ENCODE measurements around the gene YIPF4.
"Not testable (repeated sequence)": the region's sequence is repeated elsewhere in the genome, so short reads cannot be mapped to it uniquely, and the experiment has no call there.

The YIPF4 gene

GRCh38 chr2:32277674-32278477 lies at the start of gene YIPF4:
TSS of gene YIPF4 (plus strand) at chr2:32277904. CDS start at chr2:32278156, 252 bp downstream.
- DNase-seq: peak; percentile 95

DNA sequence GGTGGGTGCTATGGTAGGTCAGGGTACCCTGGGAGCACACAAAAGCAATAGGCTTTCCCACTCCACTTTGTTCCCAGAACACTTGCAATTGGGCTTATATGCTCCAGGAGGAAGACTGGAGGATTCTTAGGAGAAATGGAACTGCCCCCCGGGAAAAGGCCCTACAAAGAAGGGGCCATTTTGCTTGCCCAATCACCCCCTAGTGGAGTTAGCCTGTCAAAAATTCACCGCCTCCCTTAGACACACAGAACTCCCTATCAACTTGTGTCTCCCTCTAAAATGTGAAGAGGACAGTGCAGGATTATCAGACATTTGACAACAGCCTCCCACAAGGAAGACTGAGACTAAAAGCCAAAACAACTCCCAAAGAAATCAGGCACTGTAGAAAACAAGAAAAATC lies 49.5 kb upstream of the YIPF4 start:
- DNase-seq: no peak

DNA sequence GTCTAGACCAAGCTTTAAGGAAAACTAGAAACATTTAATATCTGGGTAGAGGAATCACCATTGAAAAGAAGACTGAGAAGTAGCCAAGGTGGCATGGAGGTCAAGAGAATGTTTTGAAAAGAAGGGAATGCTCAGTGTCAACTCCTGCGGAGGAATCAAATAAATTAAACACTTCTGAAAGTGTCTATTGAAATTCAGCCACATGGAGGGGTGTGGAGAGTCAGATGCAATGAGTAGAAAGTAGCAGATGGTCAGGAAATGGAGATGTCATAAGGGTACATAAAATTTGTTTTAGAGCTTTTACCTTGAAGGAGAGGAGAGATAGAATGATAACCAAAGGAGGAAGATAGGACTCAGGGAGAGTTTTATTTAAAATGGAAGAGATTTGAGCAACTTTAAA lies 48.1 kb upstream of the YIPF4 start:
- no peak for DNase-seq

DNA sequence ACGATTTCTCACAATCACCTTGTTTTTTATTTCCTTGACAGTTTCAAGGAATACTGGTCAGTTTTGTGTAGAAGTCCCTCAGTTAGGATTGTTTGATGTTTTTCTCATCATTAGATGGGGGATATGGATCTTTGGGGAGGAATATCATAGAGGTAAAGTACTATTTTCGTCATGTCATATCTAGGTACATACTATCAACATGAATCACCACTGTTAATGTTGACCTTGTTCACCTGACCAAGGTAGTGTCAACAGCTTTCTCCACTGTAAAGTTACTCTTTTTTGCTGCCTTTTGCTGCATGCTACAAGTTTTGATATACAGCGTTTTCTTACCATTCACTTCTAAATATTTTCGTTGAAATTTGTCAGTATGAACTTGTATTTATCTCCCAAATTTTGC lies 45.7 kb upstream of the YIPF4 start:
- no peak for DNase-seq

DNA sequence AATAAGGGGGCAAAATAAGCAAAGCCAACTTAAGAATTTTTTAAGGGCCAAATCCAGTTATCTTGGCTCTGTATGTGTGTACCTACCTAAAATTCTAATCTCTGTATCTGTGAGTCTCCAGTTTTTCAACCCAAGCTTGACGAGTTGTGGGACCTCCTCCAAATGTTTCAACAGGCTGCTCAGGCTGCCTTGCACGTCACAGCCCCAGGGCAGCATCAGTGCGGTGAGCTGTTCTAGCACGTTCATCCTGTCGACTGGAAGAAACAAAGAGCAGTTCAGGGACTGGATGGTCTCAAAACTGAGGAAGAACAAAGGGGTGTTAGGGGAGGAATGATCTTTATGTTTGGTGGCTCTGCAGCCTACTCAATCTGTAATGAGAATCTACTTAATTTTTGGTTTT lies 42.4 kb upstream of the YIPF4 start:
- DNase-seq: no peak

- no peak for DNase-seq
Measured at GRCh38 chr2:32237488-32237887, 40.2 kb upstream of the YIPF4 start.

DNA sequence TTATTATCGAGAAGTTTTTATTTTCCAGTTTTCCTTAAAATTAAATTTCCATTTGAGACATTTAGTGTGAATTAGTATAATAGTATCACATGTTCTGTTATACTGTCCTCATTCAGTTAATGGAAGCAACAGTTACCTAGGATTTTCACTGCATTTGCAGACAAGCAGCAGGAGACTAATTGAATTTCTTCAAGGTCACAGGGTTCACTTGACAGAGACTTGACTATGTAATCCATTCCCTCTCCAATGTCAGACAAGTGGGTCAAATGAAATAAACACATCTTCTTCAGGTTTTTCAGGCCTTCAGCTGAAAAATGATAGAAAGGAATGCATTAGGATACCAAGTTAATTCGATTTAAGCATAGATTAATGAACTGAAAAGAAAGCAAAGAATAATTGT lies 39.7 kb upstream of the YIPF4 start:
- DNase-seq: no peak

DNA sequence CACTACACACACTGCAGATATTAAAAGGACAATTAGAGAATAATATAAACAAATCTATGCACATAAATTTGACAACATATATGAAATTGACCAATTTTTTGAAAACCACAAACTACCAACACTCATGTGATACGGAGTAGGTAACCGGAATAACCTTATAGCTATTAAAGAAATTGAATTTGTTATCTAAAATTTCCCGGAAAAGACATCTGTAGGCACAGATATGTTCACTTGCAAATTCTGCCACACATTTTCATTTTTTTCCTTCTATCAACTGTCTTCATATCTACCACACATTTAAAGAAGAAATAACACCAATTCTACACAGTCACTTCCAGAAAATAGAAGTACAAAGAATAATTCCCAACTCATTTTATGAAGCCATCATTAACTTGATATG lies 35.4 kb upstream of the YIPF4 start:
- no peak for DNase-seq

GRCh38 chr2:32246911-32247310 lies 30.8 kb upstream of the YIPF4 start:
- no peak for DNase-seq

DNA sequence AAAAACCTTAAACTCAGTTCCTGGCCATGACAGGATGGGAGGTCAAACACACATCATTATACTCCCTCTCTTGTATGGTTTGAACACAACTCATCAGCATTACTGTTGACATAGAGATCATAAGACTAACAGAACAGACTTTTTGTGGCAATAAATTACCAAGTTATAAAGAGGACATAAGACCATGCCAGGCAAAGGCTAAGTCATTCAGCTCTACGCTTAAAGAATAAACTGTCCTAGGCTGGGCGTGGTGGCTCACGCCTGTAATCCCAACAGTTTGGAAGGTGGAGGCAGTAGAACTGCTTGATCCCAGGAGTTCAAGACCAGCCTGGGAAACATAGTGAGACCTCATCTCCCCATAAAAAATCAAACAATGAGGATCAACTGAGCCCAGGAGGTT lies 29.4 kb upstream of the YIPF4 start:
- no peak for DNase-seq

- DNase-seq: no peak
Measured at GRCh38 chr2:32249731-32250236, 27.9 kb upstream of the YIPF4 start.

DNA sequence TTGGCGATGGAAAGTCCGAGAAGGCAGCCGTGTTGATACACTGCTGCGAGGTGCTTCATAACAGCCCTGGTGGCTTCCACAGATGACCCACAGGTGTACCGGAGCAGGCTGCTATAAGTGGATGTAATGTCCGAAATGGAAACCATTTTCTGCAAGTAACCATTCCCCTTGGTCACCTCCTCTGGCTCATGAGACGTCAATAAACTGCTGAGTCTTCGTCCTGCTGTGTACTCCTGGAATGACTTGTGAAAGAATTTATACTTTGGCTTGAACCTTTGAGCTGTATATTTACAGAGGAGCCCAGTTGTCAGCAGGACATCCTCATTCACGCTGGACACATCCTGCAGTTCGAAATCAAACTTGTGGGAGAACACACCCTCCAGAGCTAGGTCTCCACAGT lies 27.4 kb upstream of the YIPF4 start:
- DNase-seq: no peak

DNA sequence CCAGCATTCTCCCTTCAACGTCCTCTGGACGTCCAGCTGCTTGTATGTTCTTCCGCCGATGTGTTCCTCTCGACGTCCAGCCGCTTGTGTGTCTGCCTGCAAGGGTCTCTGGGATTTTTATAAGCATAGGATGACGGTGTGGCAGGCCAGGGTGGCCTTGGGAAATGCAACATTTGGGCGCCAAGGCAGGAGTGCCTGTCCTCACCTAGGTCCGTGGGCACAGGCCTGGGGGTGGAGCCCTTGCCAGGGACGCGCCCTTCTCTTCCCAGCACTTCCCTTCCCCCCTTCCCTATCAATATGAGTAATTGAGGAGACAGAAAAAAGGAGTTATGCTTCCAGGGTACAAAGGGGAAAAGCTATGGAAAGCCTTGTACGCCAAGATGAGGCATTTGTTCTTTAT lies 19.5 kb upstream of the YIPF4 start:
- no peak for DNase-seq

- DNase-seq: no peak
Measured at GRCh38 chr2:32260376-32260775, 17.3 kb upstream of the YIPF4 start.

- DNase-seq: peak; percentile 10
Measured at GRCh38 chr2:32262105-32262504, 15.6 kb upstream of the YIPF4 start.

GRCh38 chr2:32264422-32265105 lies 13.1 kb upstream of the YIPF4 start, which contains the start of gene NLRC4:
TSS of gene NLRC4 (minus strand) at chr2:32264886. CDS start at chr2:32256775, 8,111 bp downstream.
- DNase-seq: peak; percentile 1

- no peak for DNase-seq
Measured at GRCh38 chr2:32271063-32271462, 6.6 kb upstream of the YIPF4 start.

- no peak for DNase-seq
Measured at GRCh38 chr2:32272279-32272678, 5.4 kb upstream of the YIPF4 start.

- no peak for DNase-seq
Measured at GRCh38 chr2:32274289-32274688, 3.4 kb upstream of the YIPF4 start.

DNA sequence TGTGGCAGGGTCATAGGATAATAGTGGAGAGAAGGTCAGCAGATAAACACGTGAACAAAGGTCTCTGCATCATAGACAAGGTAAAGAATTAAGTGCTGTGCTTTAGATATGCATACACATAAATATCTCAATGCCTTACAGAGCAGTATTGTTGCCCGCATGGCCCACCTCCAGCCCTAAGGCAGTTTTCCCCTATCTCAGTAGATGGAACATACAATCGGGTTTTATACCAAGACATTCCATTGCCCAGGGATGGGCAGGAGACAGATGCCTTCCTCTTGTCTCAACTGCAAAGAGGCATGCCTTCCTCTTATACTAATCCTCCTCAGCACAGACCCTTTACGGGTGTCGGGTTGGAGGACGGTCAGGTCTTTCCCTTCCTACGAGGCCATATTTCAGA lies 1.9 kb upstream of the YIPF4 start:
- DNase-seq: not testable (repeated sequence)

DNA sequence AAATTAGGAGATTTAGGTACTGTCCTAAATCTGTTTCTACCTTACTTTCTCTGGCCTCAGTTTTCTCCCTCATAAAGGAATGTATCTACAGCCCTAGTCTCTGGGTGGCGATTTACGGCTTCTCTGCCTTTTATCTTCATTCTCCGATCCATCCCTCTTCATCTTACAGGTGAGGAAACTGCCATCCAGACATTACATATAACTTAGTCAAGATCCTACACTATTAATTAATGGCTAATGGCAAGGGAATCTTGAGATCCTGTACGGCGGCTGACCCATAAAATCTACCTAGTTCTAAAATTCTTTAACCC lies 386 bp upstream of the YIPF4 start:
- no peak for DNase-seq

- no peak for DNase-seq
Measured at GRCh38 chr2:32278478-32278853, 762 bp downstream of the YIPF4 start.

DNA sequence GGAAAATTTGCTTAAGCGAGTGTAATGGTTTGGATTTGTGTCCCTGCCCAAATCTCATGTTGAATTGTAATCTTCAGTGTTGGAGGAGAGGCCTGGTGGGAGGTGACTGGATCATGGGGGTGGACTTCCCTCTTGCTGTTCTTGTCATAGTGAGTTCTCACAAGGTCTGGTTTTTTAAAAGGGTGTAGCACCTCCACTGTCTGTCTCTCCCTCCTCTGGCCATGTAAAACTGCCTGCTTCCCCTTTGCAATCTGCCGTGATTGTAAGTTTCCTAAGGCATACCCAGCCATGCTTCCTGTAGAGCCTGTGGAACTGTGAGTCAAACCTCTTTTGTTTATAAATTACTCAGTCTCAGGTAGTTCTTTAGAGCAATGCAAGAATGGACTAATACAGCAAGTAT lies 6.6 kb downstream of the YIPF4 start:
- DNase-seq: no peak

DNA sequence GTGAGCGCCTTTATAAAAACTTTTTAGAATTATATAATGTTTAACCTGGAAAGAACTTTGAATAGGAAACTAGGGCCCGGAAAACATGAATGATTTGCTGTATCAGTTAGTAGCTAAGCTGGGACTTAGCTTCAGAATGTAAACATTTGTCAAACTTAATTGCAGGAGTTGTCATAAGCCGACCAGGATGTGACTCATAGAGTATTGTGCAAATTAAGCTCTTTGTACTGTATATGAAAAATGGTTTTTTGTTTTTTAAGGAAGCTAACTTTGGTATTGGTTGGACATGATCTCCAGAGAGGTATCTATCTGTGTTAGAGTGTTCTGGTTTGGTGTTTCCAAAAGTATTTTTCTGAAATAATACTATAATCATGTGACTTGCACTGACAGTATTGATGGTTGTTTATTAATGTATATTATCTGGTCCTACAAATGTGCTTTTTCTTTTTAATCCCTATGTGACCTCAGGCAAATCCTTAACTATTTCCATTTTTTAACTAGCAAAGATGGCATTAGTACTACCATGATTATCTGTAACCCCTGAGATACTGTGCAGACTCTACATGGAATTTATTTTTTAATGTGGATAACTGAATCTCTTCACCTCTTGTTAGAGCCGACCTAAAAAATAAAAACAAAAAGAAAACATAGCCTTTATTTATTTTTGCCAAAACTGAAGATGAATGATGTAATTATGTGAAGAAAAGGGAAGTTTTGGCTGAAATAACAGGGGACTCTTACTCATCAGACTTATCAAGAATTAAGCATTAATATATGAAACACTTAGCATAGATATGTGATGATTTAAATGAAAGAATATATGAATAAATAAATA lies 11.7 kb downstream of the YIPF4 start:
- no peak for DNase-seq
